Gastrocnemius medialis (tissue), 4 donors: ENCODE measurements around the gene COLQ.

ENCODE experiments used
- POLR2A ChIP-seq, 2 donors: fragments of 450-650 bp; IDR thresholded peaks; one replicate each; pipeline ENCODE4 v1.6.1; 2017; ENCODE audit warnings: antibody characterized with exemption in 2 of 2, mild to moderate bottlenecking in 2 of 2, moderate library complexity in 2 of 2
- TF ChIP-seq, protein P1 (sequence below), 5 experiments: fragments of 450-650 bp in 3 of 5; fragments of 200-600 bp in 2 of 5; sonication (generic) in 2 of 5; IDR thresholded peaks in 4 of 5; conservative IDR thresholded peaks in 1 of 5; 1 replicate in 4 of 5; 2 replicates in 1 of 5; pipeline ENCODE4 v1.5.1; 2016 to 2019; ENCODE audit warnings: antibody characterized with exemption in 5 of 5, mild to moderate bottlenecking in 3 of 5, moderate library complexity in 3 of 5

GRCh38 chr3:15454965-15455364 is 66.5 kb downstream of the COLQ start:
- TF ChIP-seq, protein P1, sequence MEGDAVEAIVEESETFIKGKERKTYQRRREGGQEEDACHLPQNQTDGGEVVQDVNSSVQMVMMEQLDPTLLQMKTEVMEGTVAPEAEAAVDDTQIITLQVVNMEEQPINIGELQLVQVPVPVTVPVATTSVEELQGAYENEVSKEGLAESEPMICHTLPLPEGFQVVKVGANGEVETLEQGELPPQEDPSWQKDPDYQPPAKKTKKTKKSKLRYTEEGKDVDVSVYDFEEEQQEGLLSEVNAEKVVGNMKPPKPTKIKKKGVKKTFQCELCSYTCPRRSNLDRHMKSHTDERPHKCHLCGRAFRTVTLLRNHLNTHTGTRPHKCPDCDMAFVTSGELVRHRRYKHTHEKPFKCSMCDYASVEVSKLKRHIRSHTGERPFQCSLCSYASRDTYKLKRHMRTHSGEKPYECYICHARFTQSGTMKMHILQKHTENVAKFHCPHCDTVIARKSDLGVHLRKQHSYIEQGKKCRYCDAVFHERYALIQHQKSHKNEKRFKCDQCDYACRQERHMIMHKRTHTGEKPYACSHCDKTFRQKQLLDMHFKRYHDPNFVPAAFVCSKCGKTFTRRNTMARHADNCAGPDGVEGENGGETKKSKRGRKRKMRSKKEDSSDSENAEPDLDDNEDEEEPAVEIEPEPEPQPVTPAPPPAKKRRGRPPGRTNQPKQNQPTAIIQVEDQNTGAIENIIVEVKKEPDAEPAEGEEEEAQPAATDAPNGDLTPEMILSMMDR (IDR thresholded peaks at IDR 0.05 in 4 of 5, conservative IDR thresholded peaks at IDR 0.05 in 1 of 5) = no peak
- TF ChIP-seq POLR2A (IDR thresholded peaks at IDR 0.05) = no peak
